Limb (tissue), 2 donors: ENCODE data around the gene OR51G2.

Source experiments
- DNase-seq, 2 donors: peaks; one replicate each; pipeline ENCODE4 v3.0.0-alpha.2; 2016; ENCODE audit errors: extremely low spot score in 2 of 2

OR51G2 gene

GRCh38 chr11:4865855-4866254, 53.3 kb downstream of the OR51G2 start:
- no peak for DNase-seq

- DNase-seq, result no peak
Measured at GRCh38 chr11:4863876-4864275, 55.3 kb downstream of the OR51G2 start.
